GM18873 (cell line): Measurements from ENCODE around the gene AATF.

Experiments
- ATAC-seq: cut with Tn5 transposase; IDR thresholded peaks from one replicate; pipeline ENCODE4 v1.9.1; 2021; ENCODE audit warnings: mild to moderate bottlenecking, moderate library complexity, moderate number of reproducible peaks; ENCODE audit not compliant: unreplicated experiment, low FRiP score

AATF gene

GRCh38 chr17:36930583-36930900 is 18.2 kb upstream of the AATF start:
- ATAC-seq: no peak

GRCh38 chr17:36931096-36931696 is 17.6 kb upstream of the AATF start:
- ATAC-seq: no peak

- ATAC-seq: no peak
Measured at GRCh38 chr17:36931697-36932382, 16.9 kb upstream of the AATF start.

GRCh38 chr17:36932383-36932693 is 16.4 kb upstream of the AATF start:
- ATAC-seq: no peak

GRCh38 chr17:36932694-36933511 is 15.9 kb upstream of the AATF start:
- ATAC-seq: no peak

- ATAC-seq: no peak
Measured at GRCh38 chr17:36933512-36934143, 15.1 kb upstream of the AATF start.

- no peak for ATAC-seq
Measured at GRCh38 chr17:36934144-36934691, 14.5 kb upstream of the AATF start.

- no peak for ATAC-seq
Measured at GRCh38 chr17:36934692-36935630, 13.8 kb upstream of the AATF start.

GRCh38 chr17:36935671-36936454 is 12.9 kb upstream of the AATF start:
- ATAC-seq: no peak

- no peak for ATAC-seq
Measured at GRCh38 chr17:36936455-36937000, 12.2 kb upstream of the AATF start.

- no peak for ATAC-seq
Measured at GRCh38 chr17:36937001-36937958, 11.5 kb upstream of the AATF start, which contains the start of gene LHX1. LHX1 (plus strand) TSS chr17:36937475; CDS start chr17:36938198, 723 bp downstream.

GRCh38 chr17:36937959-36938565 is 10.7 kb upstream of the AATF start:
- no peak for ATAC-seq

GRCh38 chr17:36938566-36939051 is 10.1 kb upstream of the AATF start:
- no peak for ATAC-seq

- ATAC-seq: no peak
Measured at GRCh38 chr17:36939052-36939801, 9.5 kb upstream of the AATF start.

GRCh38 chr17:36939802-36940312 is 8.9 kb upstream of the AATF start:
- no peak for ATAC-seq
